Measurements from ENCODE around the gene TGFBR1.

TGFBR1 gene

GRCh38 chr9:99104459-99105151, at the start of gene TGFBR1:
Gene TGFBR1 (plus strand): TSS chr9:99105113. CDS start chr9:99105206, 93 bp downstream.
- ATAC-seq: peak; percentile 90 to 91

- no peak for ATAC-seq
These were observed 49.5 kb upstream of the TGFBR1 start for GRCh38 chr9:99055384-99055783.

- ATAC-seq: no peak
These were observed 48.7 kb upstream of the TGFBR1 start for GRCh38 chr9:99056186-99056585.

GRCh38 chr9:99056886-99057664, 47.8 kb upstream of the TGFBR1 start:
- peak; percentile 63 for ATAC-seq

GRCh38 chr9:99057665-99058625, 47.0 kb upstream of the TGFBR1 start:
- peak; percentile 66 to 72 for ATAC-seq

GRCh38 chr9:99058964-99059921, 45.7 kb upstream of the TGFBR1 start:
- ATAC-seq: peak; percentile 54 to 57

GRCh38 chr9:99060621-99061020, 44.3 kb upstream of the TGFBR1 start:
- no peak for ATAC-seq

- ATAC-seq: no peak
These were observed 42.4 kb upstream of the TGFBR1 start for GRCh38 chr9:99062549-99062948.

GRCh38 chr9:99063522-99063921, 41.4 kb upstream of the TGFBR1 start:
- ATAC-seq: no peak

- ATAC-seq: no peak
These were observed 38.3 kb upstream of the TGFBR1 start for GRCh38 chr9:99066571-99066970.

GRCh38 chr9:99069075-99069474, 35.8 kb upstream of the TGFBR1 start:
- ATAC-seq: peak in 1 of 2 donors; percentile 13

GRCh38 chr9:99069546-99069945, 35.4 kb upstream of the TGFBR1 start:
- ATAC-seq: no peak

- no peak for ATAC-seq
These were observed 34.2 kb upstream of the TGFBR1 start for GRCh38 chr9:99070681-99071080.

- peak in 1 of 2 donors; percentile 61 for ATAC-seq
These were observed 33.4 kb upstream of the TGFBR1 start for GRCh38 chr9:99071313-99072039.

GRCh38 chr9:99072040-99072394, 32.9 kb upstream of the TGFBR1 start:
- no peak for ATAC-seq

GRCh38 chr9:99073347-99073746, 31.6 kb upstream of the TGFBR1 start:
- ATAC-seq: no peak

GRCh38 chr9:99073985-99074901, 30.7 kb upstream of the TGFBR1 start:
- no peak for ATAC-seq

GRCh38 chr9:99074902-99075245, 30.0 kb upstream of the TGFBR1 start:
- no peak for ATAC-seq

GRCh38 chr9:99075246-99075912, 29.5 kb upstream of the TGFBR1 start:
- no peak for ATAC-seq

GRCh38 chr9:99076030-99076429, 28.9 kb upstream of the TGFBR1 start:
- no peak for ATAC-seq

Measured in activated CD4-positive, CD25-positive, alpha-beta regulatory T cell treated with anti-CD3 and anti-CD28 coated beads, Interleukin-2, amount 50 U/mL, for 24 hours (primary cell).